HT-29 (cell line): ENCODE data around the gene CTNNBL1. TPM values are rescaled to one million over a fixed set of nuclear protein-coding genes. Genes with fewer than 3 reads are reported as not detected.

ENCODE experiments used
- DNase-seq: peaks from one replicate; pipeline ENCODE4 v3.0.0-alpha.2; 2015; ENCODE audit warnings: low spot score
- total RNA-seq: library from RNA; depleted of rRNA; stranded (reverse); fragments of >200 nt; shearing (Covaris generic); gene quantifications from 2 replicates; pipeline ENCODE4 v1.2.3, GENCODE V29; 2014

Gene CTNNBL1
- total RNA-seq, 1 experiment from 2014 or later, result 42.4 TPM

DNA sequence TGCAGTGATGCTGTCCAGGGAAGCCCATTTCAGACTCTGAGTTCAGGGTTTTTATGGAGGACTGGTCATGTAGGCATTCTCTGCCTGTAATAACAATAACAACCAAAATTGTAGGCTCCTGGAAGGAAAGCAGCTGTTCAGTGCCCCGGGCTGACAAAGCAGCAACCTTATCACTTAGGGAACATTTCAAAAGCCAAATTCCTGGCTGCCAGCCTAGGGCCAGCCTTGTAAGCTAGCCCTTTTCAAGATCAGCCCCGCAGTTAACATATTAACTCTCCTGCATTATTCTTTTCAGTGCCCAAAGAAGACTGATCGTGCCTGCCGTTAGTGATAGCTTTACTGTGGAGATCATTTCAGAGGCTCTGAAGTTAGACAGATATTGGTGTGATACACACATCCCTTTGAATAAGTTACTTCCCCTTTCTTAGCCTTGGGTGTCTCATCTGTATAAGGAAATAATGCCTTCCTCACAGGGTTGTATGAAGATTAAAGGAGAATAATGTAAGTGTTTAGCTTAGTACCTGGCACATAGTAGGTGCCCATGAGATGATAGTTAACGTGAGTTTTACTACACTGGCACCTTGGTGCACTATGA, 44.1 kb downstream of the CTNNBL1 start:
- DNase-seq, result no peak

- no peak for DNase-seq
These were observed 47.2 kb downstream of the CTNNBL1 start for GRCh38 chr20:37741055-37741454.

GRCh38 chr20:37741570-37741969, 47.7 kb downstream of the CTNNBL1 start:
- no peak for DNase-seq

DNA sequence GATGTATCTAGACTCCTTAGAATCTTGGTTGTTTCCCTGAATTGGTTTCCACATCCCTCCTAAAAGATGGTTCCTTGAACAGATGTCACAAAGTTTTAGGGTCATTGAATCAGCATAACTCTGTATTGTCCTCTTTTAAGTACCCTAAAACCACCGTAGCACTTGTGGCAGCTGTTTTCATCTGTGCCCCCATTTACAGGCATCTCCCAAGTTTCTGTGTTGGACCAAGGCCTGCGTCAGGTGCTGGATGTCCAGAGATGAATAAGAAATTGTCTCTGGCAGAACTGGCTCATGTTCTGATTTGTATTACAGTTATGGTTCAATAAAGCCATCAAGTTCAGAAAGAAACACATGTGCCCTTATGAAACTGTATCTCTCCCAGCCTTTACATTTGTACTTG, 48.3 kb downstream of the CTNNBL1 start:
- no peak for DNase-seq

DNA sequence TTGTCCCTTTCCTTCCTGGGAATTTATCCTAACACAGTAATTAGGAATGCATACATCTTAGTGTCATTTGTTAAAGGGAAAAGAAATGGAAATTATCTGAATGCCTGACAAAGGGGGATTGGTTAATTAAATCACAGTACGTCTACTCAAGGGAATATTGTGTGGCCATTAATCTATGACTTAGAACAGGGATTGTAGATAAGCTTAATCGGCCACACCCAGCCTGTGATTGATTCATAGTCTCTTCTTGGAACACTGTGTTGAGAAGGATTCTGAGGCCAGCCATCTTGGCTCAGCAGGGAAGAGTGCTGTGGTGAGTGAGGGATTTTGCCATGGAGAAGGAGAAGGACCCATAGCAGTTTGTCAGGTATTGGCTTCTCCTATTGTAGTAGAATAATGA, 50.5 kb downstream of the CTNNBL1 start:
- no peak for DNase-seq

GRCh38 chr20:37745553-37745952, 51.7 kb downstream of the CTNNBL1 start:
- no peak for DNase-seq

GRCh38 chr20:37748015-37748414, 54.2 kb downstream of the CTNNBL1 start:
- no peak for DNase-seq

GRCh38 chr20:37749218-37749617, 55.4 kb downstream of the CTNNBL1 start:
- no peak for DNase-seq

DNA sequence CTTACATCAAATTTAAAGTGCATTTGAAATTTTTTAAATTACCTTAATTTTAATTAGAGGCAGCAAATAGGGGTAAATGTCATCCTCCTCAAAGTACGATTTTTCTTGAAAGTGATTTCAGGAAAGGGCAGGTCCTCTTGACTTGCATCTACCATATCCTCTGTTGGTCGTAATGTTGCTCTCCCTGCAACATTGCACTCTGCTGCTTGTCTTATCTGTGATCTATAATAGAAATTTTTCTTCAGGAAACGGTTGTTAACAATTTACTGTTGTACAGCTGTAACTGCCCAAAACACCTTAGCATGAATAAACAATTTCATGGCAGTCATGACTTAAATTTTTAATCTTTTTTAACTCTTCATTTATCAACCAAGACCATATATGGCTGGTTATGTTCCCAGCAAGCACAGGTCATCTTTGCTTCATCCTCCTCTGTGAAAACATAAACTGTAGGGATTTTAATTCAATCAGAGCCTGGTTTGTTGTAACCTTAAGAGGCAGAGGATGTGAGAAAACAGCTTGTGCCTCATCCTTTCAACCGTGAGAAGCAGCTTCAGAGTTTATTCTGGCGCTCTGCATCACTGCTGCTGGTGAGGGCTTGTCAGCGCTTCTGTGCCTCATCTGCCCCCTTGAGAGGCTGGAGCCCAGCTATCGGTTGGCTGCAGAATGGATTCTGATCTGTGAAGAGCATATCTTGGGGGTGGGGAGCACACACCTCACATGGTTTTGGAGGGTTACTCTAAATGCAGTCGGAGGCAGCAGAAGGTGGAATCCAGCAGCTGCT, 56.0 kb downstream of the CTNNBL1 start:
- DNase-seq, result no peak

- DNase-seq, result peak; percentile 17
These were observed 61.8 kb downstream of the CTNNBL1 start for GRCh38 chr20:37755665-37756064.

DNA sequence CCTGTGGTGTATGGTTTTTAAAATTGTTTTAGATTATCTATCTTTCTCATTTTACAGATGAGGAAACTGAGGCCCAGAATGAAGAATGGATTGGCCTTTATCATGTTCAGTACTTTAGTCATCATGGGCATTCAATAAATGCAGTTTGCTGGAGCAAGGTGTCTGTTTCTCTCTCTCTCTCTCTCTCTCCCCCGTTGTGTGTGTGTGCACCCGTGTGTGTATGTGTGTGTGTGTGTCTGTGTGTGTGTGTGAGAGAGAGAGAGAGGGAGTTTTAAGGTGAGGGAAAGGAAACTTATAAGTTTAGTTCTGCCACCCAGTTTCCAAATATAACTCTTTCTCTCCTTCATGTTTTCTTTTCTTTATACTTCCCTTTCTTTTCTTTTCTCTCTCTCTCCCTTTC, 62.4 kb downstream of the CTNNBL1 start:
- DNase-seq, result no peak

GRCh38 chr20:37757550-37757949, 63.7 kb downstream of the CTNNBL1 start:
- DNase-seq, result peak; percentile 29

- DNase-seq, result peak; percentile 52
These were observed 64.5 kb downstream of the CTNNBL1 start for GRCh38 chr20:37758332-37758731.

DNA sequence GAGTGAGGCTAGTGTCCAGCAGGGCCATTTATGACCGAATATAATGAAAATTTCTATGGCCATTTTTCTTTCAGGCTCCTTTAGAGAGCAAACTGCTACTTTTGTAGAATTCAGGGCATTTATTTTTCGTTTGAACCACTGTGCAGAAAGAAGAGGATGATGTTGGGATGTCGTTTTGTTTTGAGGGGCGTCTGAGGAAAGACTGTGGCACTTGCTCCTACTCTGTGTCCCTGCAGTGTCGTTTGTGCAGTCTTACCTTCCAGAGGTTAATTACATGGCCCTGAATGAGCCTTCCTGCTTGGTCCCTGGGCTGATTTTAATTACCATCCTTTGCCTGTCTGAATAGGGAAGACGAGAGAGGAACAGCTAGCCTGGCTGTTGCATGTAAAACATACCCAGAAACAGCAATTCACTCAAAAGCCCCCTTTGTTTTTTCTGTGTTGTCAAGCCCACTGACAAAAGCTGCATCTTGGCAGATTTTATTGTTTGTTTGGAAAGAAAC, 65.3 kb downstream of the CTNNBL1 start:
- DNase-seq, result no peak

DNA sequence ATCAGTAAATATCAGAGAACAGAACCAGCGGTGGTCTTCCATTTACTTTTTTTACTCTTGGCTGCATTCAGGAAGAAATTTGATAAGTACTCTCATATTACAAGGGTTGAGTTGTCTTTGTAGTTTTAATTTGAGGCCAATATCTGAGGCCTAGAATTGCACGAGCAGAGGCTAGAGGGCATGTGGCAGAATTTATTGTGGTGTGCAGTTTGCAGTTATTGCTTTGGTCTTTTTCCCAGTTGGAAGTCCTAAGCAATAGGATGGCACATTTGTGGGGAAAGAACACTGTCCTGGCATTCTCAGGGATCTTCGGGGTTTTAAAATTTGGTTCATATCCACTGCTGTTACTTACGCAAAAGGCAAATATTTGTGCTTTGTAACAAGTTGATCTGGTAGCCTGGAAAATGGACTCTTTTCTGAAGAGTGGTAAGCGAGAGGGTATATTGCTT, 66.0 kb downstream of the CTNNBL1 start:
- DNase-seq, result no peak

- no peak for DNase-seq
These were observed 66.5 kb downstream of the CTNNBL1 start for GRCh38 chr20:37760322-37760721.

DNA sequence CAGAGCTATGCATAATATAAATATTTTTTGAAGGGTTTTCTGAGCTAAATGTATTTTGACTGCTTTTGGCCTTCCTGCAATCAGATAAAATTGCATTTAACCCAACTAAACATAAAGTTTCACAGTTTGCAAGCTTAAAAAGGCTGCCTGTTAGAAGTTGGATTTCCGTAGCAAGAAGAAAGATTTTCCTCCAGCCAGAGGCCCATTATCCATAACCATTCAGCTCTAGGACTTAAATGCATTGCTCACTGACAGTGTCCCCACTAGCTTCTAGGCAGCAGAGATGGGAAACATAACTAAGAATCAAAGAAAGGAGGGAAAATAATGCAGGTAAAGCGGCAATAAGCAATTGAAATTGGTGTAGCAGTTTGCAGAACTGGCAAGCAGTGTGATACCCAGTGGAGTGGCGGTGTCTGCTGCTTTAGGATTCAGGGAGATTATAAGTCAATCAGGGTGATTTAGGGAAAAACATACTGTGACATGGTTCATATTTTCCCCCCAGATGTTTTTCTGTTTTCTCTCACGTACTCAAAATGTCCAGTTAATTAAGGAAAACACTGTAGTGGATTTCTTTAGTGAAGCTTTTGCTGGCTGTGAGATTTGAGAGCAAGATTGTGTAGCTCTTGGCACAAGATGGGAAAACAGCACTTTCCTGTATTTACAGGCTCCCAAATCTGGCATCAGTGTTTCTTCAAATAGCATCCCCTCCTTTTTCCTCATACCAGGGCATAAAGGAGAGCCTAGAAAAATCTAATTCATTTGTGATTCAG, 69.1 kb downstream of the CTNNBL1 start:
- no peak for DNase-seq

GRCh38 chr20:37764333-37764935, 70.6 kb downstream of the CTNNBL1 start:
- DNase-seq, result no peak

- DNase-seq, result no peak
These were observed 77.1 kb downstream of the CTNNBL1 start for GRCh38 chr20:37770908-37771307.

DNA sequence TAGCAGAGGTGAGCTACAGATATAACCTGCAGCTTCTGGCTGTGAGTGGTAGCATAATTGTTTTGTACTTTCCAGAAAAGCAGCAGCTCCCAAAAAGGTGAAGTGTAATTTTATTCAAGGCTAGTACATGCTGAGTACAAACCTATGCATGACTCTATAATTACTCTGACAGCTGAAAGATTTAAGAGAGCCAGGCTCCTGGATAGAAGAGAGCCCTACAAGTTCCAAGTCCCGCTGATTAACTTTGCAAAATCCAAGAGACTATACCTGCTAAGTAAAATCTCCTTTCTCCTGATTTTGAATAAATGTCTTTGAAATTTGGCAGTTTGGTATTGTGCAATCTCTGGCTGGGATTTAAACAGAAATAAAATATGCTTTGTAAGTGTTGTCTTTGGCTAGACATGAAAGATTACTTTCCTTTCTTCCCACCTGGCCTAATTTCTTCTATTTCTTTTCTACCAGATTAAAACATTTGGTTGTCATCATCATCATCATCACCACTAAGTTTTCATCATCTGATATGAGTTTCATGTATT, 79.5 kb downstream of the CTNNBL1 start:
- no peak for DNase-seq

GRCh38 chr20:37774156-37774555, 80.3 kb downstream of the CTNNBL1 start:
- DNase-seq, result no peak

DNA sequence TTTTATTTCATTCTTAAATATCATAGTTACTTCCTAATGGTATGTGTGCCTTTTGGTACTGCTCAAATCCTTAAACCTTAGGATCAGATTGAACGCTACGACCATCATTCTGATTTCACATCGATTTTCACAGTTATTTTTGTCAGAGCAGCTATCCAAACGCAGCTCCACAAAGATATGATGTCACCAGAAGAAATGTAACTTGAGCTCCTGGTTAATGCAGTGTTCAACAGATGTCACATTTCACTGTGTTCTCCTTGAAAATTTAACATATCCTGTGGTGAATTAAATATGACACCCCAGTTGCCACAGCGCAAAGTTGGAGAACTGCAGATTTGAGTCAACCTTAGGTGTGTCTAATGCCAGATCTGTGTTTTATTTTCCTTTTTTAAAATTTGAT, 81.4 kb downstream of the CTNNBL1 start:
- no peak for DNase-seq
